ENCODE results near the gene MFNG.

MFNG gene

DNA sequence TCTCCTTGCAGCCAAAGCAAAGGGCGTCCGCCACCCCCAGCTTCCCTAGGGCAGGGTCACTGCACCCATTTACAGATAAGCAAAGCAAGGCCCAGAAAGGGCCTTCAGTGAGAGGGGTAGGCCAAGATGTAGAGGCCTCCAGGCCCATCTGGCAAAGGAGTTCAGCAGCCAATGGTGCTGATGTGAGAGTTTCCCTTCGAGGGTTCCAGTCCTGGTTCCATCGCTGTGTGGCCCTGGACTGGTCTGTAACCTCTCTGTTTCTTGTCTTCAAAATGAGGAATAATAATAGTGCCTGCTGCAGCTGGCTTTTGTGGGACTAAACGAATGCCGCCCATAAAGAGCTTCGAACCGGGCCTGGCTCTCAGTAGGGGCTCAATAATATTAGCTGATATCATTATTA, 62.9 kb downstream of the MFNG start:
- no peak for DNase-seq (ENCODE audit: low read depth)

DNA sequence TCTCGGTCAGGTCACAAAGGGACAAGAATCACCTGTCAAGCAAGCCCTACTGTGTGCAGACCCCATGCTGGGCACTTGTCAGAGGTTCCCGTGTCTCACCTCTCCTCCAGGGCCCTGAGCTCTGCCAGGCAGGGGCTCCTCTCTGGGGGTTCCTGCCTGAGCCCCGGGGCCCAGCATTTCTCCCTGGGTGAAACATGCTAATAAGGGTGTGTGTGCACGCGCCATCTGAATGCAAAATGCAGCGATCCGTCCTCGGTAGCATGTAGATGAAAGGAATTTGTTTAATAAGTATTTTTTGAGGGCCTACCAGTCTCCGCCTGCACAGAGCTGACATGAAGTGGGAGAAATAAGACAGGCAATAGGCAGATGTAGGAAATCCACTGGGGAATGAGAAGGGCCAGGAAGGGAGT, 64.7 kb downstream of the MFNG start:
- no peak for DNase-seq (ENCODE audit: low read depth)

DNA sequence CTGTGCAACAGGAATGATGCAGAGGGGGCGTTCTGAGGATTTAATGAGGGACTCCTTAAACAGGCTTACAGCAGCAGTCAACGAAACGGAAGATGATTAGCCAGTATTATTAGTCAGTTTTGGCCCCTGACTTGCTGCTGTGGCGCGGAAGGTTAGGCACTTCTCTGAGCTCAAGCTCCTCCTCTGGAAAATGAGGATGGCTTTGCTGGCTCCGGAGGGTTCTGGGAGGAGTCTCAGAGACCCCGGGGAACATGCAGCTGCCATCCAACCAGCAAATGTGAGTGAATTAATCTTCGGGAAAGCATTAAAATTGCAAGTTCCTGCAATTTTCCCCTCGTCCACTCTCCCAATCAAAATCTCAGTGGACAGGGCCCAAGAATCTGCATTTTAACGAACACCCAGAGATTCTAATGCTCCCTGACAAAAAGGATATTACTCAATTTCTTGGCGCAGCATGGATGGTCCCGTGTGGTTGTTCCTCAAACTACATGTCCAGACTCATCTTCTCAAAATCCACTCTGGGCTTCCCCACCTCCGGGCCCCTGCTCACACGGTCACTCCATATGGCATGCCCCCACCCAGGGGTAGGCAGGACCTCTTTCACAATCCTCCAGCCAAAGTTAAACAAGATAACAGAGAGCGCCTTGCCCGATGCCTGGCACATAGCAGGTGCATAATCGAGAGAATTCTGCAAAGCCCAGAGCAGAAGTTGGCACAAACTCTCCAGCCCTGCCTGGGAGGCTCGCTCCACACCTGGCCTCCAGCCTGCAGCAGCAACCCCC, 65.3 kb downstream of the MFNG start:
- DNase-seq (ENCODE audit: low read depth) = no peak

DNA sequence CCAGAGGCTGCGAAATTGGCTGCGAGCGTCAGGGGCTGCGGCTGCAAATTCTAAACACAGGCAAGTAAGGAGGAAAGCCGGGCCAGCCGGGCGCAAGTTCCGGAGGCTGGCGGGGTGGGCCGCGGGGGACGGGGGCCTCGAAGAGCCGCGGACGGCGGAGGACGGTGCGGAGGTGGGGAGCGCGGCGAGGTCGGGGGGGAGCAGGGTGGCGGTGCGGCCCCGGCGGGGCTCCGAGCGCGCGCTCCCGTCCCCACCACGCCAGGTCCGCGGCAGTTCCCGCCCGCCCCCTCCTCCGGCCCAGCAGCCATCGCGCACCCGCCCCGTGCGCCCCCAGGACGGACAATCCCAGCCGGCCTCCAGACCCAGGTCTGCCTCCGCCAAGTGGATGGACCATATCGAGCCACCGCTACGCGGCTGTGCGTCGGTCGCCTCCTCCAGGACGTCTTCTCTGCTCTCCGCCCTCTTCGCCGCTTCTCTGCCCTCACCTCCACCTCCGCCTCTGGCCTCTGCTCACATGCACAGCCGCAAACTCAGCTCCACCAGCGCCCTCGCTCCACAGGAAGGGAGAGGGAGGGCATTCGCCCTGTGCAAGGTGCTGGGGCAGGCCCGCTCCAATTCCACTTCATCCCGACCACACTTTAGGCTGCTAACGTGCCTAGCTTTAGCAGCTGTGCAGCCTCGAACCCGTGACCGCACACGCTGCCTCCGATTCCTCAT, 66.1 kb downstream of the MFNG start:
- DNase-seq (ENCODE audit: low read depth) = no peak

DNA sequence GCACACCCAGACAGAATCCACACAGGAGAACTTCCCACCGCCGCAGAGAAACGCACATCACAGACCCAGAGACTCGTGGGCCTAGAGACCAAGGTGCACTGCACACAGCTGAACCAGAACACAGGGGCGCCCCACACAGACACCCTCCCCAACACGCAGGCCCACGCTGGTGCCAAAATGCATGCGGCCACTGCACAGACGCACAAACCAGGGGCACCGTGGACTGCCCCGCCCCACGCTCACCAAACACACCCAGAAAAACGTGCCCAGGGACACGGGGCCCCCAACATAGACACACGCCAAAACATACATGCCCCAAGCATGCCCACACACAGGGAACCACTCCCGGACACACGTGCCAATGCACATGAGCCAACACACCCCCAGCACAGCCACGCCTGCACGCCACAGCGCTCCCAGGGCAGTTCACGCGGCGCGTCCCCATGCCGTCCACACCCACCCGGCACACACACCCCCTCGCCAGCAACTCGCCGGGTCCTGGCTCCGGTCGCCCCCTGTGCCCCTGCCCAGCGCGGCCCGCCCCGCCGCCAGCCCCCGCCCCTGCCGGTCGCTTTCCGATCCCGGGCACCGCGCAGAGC, 66.7 kb downstream of the MFNG start:
- no peak for DNase-seq (ENCODE audit: low read depth)

All from GM04504 (cell line).